Right lobe of liver (tissue), 4 donors: ENCODE data around the gene PPP1R14C.

ENCODE experiments used
- CTCF ChIP-seq, 4 donors: fragments of 200-600 bp in 3 of 4; fragments of 450-650 bp in 1 of 4; IDR thresholded peaks; one replicate each; pipeline versions ENCODE4 v1.5.1 to v1.8.0; 2016 to 2022; ENCODE audit warnings: antibody characterized with exemption in 4 of 4, mild to moderate bottlenecking in 2 of 4
- POLR2A ChIP-seq: fragments of 450-650 bp; IDR thresholded peaks from one replicate; pipeline ENCODE4 v1.6.1; 2017; ENCODE audit warnings: antibody characterized with exemption, mild to moderate bottlenecking
- donor health status: DM: no; HTN: no; CAD: no.
- donor health status: DM: no; HTN: no; CAD: no.
- donor health status: DM: no; HTN: yes; CAD: no.

GRCh38 chr6:150269130-150269856 lies 126.4 kb downstream of the PPP1R14C start:
- TF ChIP-seq CTCF (IDR thresholded peaks at IDR 0.05) = no peak
- TF ChIP-seq POLR2A = no peak
